ENCODE measurements around the gene PARP12. TPM values are rescaled to one million over a fixed set of nuclear protein-coding genes. Genes with fewer than 3 reads are reported as not detected.

Gene PARP12
- total and polyA plus RNA-seq, 2 of the 13 experiments (the other 11 are each of a cell fraction or from before 2014, with no cell fraction given): 15.5 to 35.2 TPM

- TF ChIP-seq, protein P1, sequence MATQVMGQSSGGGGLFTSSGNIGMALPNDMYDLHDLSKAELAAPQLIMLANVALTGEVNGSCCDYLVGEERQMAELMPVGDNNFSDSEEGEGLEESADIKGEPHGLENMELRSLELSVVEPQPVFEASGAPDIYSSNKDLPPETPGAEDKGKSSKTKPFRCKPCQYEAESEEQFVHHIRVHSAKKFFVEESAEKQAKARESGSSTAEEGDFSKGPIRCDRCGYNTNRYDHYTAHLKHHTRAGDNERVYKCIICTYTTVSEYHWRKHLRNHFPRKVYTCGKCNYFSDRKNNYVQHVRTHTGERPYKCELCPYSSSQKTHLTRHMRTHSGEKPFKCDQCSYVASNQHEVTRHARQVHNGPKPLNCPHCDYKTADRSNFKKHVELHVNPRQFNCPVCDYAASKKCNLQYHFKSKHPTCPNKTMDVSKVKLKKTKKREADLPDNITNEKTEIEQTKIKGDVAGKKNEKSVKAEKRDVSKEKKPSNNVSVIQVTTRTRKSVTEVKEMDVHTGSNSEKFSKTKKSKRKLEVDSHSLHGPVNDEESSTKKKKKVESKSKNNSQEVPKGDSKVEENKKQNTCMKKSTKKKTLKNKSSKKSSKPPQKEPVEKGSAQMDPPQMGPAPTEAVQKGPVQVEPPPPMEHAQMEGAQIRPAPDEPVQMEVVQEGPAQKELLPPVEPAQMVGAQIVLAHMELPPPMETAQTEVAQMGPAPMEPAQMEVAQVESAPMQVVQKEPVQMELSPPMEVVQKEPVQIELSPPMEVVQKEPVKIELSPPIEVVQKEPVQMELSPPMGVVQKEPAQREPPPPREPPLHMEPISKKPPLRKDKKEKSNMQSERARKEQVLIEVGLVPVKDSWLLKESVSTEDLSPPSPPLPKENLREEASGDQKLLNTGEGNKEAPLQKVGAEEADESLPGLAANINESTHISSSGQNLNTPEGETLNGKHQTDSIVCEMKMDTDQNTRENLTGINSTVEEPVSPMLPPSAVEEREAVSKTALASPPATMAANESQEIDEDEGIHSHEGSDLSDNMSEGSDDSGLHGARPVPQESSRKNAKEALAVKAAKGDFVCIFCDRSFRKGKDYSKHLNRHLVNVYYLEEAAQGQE (IDR thresholded peaks at IDR 0.05; ENCODE audit: borderline replicate concordance in 1 of 2, low read depth in 1 of 2, low read length in 2 of 2): peak in 1 of 2 experiments; percentile 81; a peak in 2 of 4 replicates
- TF ChIP-seq SP4 (CRISPR knock-in tag; IDR thresholded peaks at IDR 0.05): peak; percentile 52
- TF ChIP-seq, protein P2, sequence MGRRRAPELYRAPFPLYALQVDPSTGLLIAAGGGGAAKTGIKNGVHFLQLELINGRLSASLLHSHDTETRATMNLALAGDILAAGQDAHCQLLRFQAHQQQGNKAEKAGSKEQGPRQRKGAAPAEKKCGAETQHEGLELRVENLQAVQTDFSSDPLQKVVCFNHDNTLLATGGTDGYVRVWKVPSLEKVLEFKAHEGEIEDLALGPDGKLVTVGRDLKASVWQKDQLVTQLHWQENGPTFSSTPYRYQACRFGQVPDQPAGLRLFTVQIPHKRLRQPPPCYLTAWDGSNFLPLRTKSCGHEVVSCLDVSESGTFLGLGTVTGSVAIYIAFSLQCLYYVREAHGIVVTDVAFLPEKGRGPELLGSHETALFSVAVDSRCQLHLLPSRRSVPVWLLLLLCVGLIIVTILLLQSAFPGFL (CRISPR knock-in tag; IDR thresholded peaks at IDR 0.05): no peak
- no peak for TF ChIP-seq NFE2L1 (CRISPR knock-in tag; IDR thresholded peaks at IDR 0.05; ENCODE audit: borderline replicate concordance)
- TF ChIP-seq, protein P3, sequence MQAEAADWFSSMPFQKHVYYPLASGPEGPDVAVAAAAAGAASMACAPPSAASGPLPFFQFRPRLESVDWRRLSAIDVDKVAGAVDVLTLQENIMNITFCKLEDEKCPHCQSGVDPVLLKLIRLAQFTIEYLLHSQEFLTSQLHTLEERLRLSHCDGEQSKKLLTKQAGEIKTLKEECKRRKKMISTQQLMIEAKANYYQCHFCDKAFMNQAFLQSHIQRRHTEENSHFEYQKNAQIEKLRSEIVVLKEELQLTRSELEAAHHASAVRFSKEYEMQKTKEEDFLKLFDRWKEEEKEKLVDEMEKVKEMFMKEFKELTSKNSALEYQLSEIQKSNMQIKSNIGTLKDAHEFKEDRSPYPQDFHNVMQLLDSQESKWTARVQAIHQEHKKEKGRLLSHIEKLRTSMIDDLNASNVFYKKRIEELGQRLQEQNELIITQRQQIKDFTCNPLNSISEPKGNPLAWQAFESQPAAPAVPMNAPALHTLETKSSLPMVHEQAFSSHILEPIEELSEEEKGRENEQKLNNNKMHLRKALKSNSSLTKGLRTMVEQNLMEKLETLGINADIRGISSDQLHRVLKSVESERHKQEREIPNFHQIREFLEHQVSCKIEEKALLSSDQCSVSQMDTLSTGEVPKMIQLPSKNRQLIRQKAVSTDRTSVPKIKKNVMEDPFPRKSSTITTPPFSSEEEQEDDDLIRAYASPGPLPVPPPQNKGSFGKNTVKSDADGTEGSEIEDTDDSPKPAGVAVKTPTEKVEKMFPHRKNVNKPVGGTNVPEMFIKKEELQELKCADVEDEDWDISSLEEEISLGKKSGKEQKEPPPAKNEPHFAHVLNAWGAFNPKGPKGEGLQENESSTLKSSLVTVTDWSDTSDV (CRISPR knock-in tag; IDR thresholded peaks at IDR 0.05): no peak
- TF ChIP-seq ZNF563 (CRISPR knock-in tag; IDR thresholded peaks at IDR 0.05): no peak
- no peak for TF ChIP-seq LCORL (IDR thresholded peaks at IDR 0.05)
- peak; percentile 98 for TF ChIP-seq LCORL (CRISPR knock-in tag; IDR thresholded peaks at IDR 0.05)
- TF ChIP-seq CHCHD3 (CRISPR knock-in tag; IDR thresholded peaks at IDR 0.05): no peak
- TF ChIP-seq ONECUT2 (CRISPR knock-in tag; IDR thresholded peaks at IDR 0.05): no peak
- TF ChIP-seq, protein P4, sequence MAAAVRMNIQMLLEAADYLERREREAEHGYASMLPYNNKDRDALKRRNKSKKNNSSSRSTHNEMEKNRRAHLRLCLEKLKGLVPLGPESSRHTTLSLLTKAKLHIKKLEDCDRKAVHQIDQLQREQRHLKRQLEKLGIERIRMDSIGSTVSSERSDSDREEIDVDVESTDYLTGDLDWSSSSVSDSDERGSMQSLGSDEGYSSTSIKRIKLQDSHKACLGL (CRISPR knock-in tag; IDR thresholded peaks at IDR 0.05): 0 out of 2 replicates have a peak, but pooled peaks have one; percentile 22
- TF ChIP-seq RFXANK (CRISPR knock-in tag; IDR thresholded peaks at IDR 0.05): no peak
- TF ChIP-seq AKAP8 (CRISPR knock-in tag; IDR thresholded peaks at IDR 0.05): peak; percentile 67
- TF ChIP-seq BRCA1 (CRISPR knock-in tag; IDR thresholded peaks at IDR 0.05): 0 out of 2 replicates have a peak, but pooled peaks have one; percentile 42
- no peak for TF ChIP-seq HNRNPH1 (optimal IDR thresholded peaks at IDR 0.05; ENCODE audit: low read depth, low read length)
- no peak for TF ChIP-seq ZNF790 (CRISPR knock-in tag; IDR thresholded peaks at IDR 0.05; ENCODE audit: borderline replicate concordance)
- TF ChIP-seq SAP130 (CRISPR knock-in tag; IDR thresholded peaks at IDR 0.05; ENCODE audit: low read depth): peak; percentile 88
- peak; percentile 80; the same call in 1 of the 2 replicates for TF ChIP-seq TOPORS (CRISPR knock-in tag; IDR thresholded peaks at IDR 0.05)
- TF ChIP-seq ZNF780A (CRISPR knock-in tag; IDR thresholded peaks at IDR 0.05): no peak
- TF ChIP-seq TCF7 (IDR thresholded peaks at IDR 0.05; ENCODE audit: low read depth): peak; percentile 81
- TF ChIP-seq ZNF207 (IDR thresholded peaks at IDR 0.05; ENCODE audit: borderline replicate concordance): no peak
- TF ChIP-seq IRX3 (CRISPR knock-in tag; IDR thresholded peaks at IDR 0.05; ENCODE audit: borderline replicate concordance, low read depth): 0 out of 2 replicates have a peak, but pooled peaks have one; percentile 70
These were observed 13.3 kb downstream of the PARP12 start (continued) for GRCh38 chr7:140049339-140050024.
